Neural cell (in vitro differentiated cells): ENCODE measurements around the gene ACCSL. TPM values are rescaled to one million over a fixed set of nuclear protein-coding genes. Genes with fewer than 3 reads are reported as not detected.

Experiments
- H2AFZ ChIP-seq: fragments of 200-600, 300-800 bp; sonication (generic), shearing (Covaris generic); 2 replicates; pipeline ENCODE4 v1.6.0; 2014; ENCODE audit warnings: low read depth, mild to moderate bottlenecking, antibody characterized with exemption, low read length, moderate library complexity
- H3F3A ChIP-seq: fragments of 200-600 bp; shearing (Covaris generic); 2 replicates; pipeline ENCODE4 v1.6.1; 2016; ENCODE audit warnings: mild to moderate bottlenecking, moderate library complexity, mixed read lengths, antibody characterized with exemption, low read length; ENCODE audit not compliant: insufficient read depth, poor library complexity, severe bottlenecking
- H3K27ac ChIP-seq: fragments of 200-600, 300-800 bp; sonication (generic), shearing (Covaris generic); 2 replicates; pipeline ENCODE4 v1.5.1; 2014; ENCODE audit warnings: mild to moderate bottlenecking, low read length, moderate library complexity
- H3K27me3 ChIP-seq: fragments of 300-800, 200-600 bp; sonication (generic), shearing (Covaris generic); 2 replicates; pipeline ENCODE4 v1.6.0; 2014; ENCODE audit warnings: mild to moderate bottlenecking, low read depth, low read length, moderate library complexity; ENCODE audit not compliant: insufficient read depth
- H3K36me3 ChIP-seq: fragments of 300-800, 200-600 bp; sonication (generic), shearing (Covaris generic); 2 replicates; pipeline ENCODE4 v1.5.1; 2014; ENCODE audit warnings: mild to moderate bottlenecking, antibody characterized with exemption, low read length, moderate library complexity; ENCODE audit not compliant: insufficient read depth
- H3K4me2 ChIP-seq: fragments of 300-800, 200-600 bp; sonication (generic), shearing (Covaris generic); 2 replicates; pipeline ENCODE4 v1.6.0; 2014; ENCODE audit warnings: mild to moderate bottlenecking, low read length
- H3K4me3 ChIP-seq: fragments of 300-800, 200-600 bp; sonication (generic), shearing (Covaris generic); 2 replicates; pipeline ENCODE4 v1.5.1; 2014; ENCODE audit warnings: mild to moderate bottlenecking, low read length, moderate library complexity
- H3K79me2 ChIP-seq: fragments of 200-600 bp; shearing (Covaris generic); replicated peaks from 2 replicates; pipeline ENCODE4 v1.6.0; 2014; ENCODE audit warnings: mild to moderate bottlenecking, low read length, moderate library complexity; ENCODE audit not compliant: insufficient read depth
- H3K9ac ChIP-seq: fragments of 300-800, 200-600 bp; sonication (generic), shearing (Covaris generic); 2 replicates; pipeline ENCODE4 v1.6.1; 2016; ENCODE audit warnings: mild to moderate bottlenecking, low read length, mixed read lengths
- H3K9me2 ChIP-seq: fragments of 200-600 bp; shearing (Covaris generic); 2 replicates; pipeline ENCODE4 v1.6.1; 2016; ENCODE audit warnings: mild to moderate bottlenecking, low read length, mixed read lengths; ENCODE audit not compliant: insufficient read depth
- H3K9me3 ChIP-seq: fragments of 200-600, 300-800 bp; sonication (generic), shearing (Covaris generic); 2 replicates; pipeline ENCODE4 v1.6.1; 2016; ENCODE audit warnings: mild to moderate bottlenecking, mixed run types, low read length, moderate library complexity, mixed read lengths
- H4K20me1 ChIP-seq: fragments of 200-600 bp; shearing (Covaris generic); 2 replicates; pipeline ENCODE4 v1.6.1; 2016; ENCODE audit warnings: mild to moderate bottlenecking, mixed run types; ENCODE audit not compliant: insufficient read depth
- EP300 ChIP-seq: fragments of 450-650 bp; conservative IDR thresholded peaks from 2 replicates; pipeline ENCODE4 v1.6.1; 2014; ENCODE audit warnings: antibody characterized with exemption, mild to moderate bottlenecking, moderate library complexity; ENCODE audit not compliant: poor library complexity, severe bottlenecking
- EZH2 ChIP-seq: fragments of 200-600, 300-800 bp; shearing (Covaris generic), sonication (generic); IDR thresholded peaks from 2 replicates; pipeline ENCODE4 v1.6.1; 2014; ENCODE audit warnings: antibody characterized with exemption, low read length, borderline replicate concordance, mild to moderate bottlenecking; ENCODE audit not compliant: insufficient read depth, poor library complexity, severe bottlenecking
- MXI1 ChIP-seq: fragments of 450-650 bp; conservative IDR thresholded peaks from 2 replicates; pipeline ENCODE4 v1.6.1; 2014; ENCODE audit warnings: antibody characterized with exemption, mild to moderate bottlenecking; ENCODE audit not compliant: poor library complexity, severe bottlenecking
- POLR2AphosphoS5 ChIP-seq: IDR thresholded peaks from 2 replicates; pipeline ENCODE4 v1.6.1; 2012
- RAD21 ChIP-seq: fragments of 450-650 bp; conservative IDR thresholded peaks from 2 replicates; pipeline ENCODE4 v1.6.1; 2014; ENCODE audit warnings: antibody characterized with exemption, mild to moderate bottlenecking, moderate library complexity
- SMC3 ChIP-seq: fragments of 450-650 bp; conservative IDR thresholded peaks from 2 replicates; pipeline ENCODE4 v1.6.1; 2014; ENCODE audit warnings: antibody characterized with exemption, mild to moderate bottlenecking, moderate library complexity; ENCODE audit not compliant: poor library complexity
- TAF1 ChIP-seq: IDR thresholded peaks from 2 replicates; pipeline ENCODE4 v1.6.1; 2012; ENCODE audit warnings: low read depth
- polyA plus RNA-seq: library from polyadenylated mRNA; depleted of rRNA; stranded (reverse); fragments of >200 nt; gene quantifications from 2 replicates; pipeline ENCODE4 v1.2.3, GENCODE V29; 2014
- TF ChIP-seq, protein P1 (sequence below): IDR thresholded peaks from 2 replicates; pipeline ENCODE4 v1.6.1; 2012; ENCODE audit warnings: borderline replicate concordance
- TF ChIP-seq, protein P2 (sequence below): fragments of 450-650 bp; IDR thresholded peaks from 2 replicates; pipeline ENCODE4 v1.5.1; 2014; ENCODE audit warnings: antibody characterized with exemption, mild to moderate bottlenecking, moderate library complexity; ENCODE audit not compliant: poor library complexity, severe bottlenecking

The ACCSL gene
- polyA plus RNA-seq, 1 donor from 2014 or later: not detected

DNA sequence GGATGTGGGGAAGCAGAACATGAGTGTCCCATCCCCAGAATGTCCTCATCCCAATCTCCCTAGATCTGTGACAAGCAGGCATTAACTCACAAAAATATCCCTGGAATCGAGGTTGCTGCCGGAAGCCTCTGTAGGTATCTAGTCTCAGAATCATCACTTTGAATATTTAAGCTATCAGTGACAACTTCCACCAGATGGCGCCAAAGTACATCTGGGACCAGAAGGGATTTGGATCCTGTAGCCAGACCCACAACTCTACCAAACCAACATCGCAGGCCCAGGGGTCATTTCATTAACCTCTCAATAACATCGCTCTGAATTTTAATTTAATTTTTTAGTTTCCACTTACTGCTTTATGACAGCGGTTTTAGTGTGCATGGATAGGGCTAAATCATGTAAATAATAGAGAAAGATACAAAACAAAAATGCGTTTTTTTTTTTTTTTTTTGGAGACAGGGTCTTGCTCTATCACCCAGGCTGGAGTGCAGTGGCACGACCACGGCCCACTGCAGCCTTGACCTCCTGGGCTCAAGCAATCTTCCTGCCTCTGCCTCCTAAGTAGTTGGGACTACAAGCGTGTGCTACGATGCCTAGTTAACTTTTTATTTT is 46.6 kb downstream of the ACCSL start:
- Histone ChIP-seq H4K20me1 (no peaks in the 10 kb centered on the region), H3K27ac (no peak overlapping the region), H3F3A (no peaks in the 10 kb centered on the region), H3K9me3 (no peaks in the 10 kb centered on the region), H2AFZ (no peak overlapping the region), H3K4me2 (no peak overlapping the region), H3K27me3 (no peaks in the 10 kb centered on the region), H3K36me3 (no peaks in the 10 kb centered on the region), H3K9ac (no peak overlapping the region), H3K9me2 (no peaks in the 10 kb centered on the region), H3K79me2 (peaks cover 29% of the 10 kb centered on the region), H3K4me3 (no peak overlapping the region)
- no peak for TF ChIP-seq MXI1
- TF ChIP-seq, protein P1, sequence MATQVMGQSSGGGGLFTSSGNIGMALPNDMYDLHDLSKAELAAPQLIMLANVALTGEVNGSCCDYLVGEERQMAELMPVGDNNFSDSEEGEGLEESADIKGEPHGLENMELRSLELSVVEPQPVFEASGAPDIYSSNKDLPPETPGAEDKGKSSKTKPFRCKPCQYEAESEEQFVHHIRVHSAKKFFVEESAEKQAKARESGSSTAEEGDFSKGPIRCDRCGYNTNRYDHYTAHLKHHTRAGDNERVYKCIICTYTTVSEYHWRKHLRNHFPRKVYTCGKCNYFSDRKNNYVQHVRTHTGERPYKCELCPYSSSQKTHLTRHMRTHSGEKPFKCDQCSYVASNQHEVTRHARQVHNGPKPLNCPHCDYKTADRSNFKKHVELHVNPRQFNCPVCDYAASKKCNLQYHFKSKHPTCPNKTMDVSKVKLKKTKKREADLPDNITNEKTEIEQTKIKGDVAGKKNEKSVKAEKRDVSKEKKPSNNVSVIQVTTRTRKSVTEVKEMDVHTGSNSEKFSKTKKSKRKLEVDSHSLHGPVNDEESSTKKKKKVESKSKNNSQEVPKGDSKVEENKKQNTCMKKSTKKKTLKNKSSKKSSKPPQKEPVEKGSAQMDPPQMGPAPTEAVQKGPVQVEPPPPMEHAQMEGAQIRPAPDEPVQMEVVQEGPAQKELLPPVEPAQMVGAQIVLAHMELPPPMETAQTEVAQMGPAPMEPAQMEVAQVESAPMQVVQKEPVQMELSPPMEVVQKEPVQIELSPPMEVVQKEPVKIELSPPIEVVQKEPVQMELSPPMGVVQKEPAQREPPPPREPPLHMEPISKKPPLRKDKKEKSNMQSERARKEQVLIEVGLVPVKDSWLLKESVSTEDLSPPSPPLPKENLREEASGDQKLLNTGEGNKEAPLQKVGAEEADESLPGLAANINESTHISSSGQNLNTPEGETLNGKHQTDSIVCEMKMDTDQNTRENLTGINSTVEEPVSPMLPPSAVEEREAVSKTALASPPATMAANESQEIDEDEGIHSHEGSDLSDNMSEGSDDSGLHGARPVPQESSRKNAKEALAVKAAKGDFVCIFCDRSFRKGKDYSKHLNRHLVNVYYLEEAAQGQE: no peak
- no peak for TF ChIP-seq TAF1
- no peak for TF ChIP-seq EP300
- TF ChIP-seq SMC3: peak; percentile 82
- TF ChIP-seq, protein P2, sequence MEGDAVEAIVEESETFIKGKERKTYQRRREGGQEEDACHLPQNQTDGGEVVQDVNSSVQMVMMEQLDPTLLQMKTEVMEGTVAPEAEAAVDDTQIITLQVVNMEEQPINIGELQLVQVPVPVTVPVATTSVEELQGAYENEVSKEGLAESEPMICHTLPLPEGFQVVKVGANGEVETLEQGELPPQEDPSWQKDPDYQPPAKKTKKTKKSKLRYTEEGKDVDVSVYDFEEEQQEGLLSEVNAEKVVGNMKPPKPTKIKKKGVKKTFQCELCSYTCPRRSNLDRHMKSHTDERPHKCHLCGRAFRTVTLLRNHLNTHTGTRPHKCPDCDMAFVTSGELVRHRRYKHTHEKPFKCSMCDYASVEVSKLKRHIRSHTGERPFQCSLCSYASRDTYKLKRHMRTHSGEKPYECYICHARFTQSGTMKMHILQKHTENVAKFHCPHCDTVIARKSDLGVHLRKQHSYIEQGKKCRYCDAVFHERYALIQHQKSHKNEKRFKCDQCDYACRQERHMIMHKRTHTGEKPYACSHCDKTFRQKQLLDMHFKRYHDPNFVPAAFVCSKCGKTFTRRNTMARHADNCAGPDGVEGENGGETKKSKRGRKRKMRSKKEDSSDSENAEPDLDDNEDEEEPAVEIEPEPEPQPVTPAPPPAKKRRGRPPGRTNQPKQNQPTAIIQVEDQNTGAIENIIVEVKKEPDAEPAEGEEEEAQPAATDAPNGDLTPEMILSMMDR: peak; percentile 85
- TF ChIP-seq POLR2AphosphoS5: no peak
- no peak for TF ChIP-seq EZH2
- TF ChIP-seq RAD21: peak; percentile 76

DNA sequence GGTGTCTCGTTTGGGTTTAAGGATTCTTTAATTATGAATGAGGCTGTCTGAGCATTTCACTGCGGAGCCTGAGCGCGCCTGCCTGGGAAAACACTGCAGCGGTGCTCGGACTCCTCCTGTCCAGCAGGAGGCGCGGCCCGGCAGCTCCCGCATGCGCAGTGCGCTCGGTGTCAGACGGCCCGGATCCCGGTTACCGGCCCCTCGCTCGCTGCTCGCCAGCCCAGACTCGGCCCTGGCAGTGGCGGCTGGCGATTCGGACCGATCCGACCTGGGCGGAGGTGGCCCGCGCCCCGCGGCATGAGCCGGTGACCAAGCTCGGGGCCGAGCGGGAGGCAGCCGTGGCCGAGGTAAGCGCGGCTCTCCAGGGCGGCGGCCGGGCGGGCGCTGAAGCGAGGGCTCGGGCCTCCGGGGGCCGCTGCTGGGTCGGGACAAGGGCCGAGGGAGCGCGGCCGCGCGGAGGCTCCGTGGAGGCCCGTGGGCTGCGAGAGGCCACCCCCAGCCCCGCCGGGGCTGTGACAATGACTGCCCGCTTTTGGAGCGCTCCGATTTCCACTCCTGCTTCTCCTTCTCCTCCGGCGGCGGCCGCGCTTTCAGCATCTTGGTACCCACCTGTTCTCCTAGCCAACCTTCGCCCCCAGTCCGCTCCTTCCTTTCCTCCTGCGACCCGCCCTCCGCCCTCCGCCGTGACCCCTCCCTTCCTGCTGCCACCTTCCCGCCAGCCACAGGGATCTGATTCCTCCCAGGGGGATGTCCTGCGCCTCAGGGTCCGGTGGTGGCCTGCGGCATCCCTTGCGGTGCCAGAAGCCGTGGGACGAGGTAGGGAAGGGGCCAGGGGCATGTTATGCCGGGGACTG is 48.0 kb downstream of the ACCSL start, which contains the start of gene EXT2:
Gene EXT2 (plus strand): TSS at position 173 of the 854 bp plus-strand sequence. CDS start 12,035 bp downstream, outside the sequence.
- Histone ChIP-seq H3K27ac (peak within 1 kb of the TSS; percentile 66), H3K9me3 (no peaks in the 10 kb centered on the region), H3K9ac (peak within 1 kb of the TSS; percentile 88)

More for the DNA sequence above, 48.0 kb downstream of the ACCSL start, which contains the start of gene EXT2:
- no peaks in the 10 kb centered on the region for H3K9me2 ChIP-seq
- H3K4me2 ChIP-seq: peak within 1 kb of the TSS; percentile 96
- TF ChIP-seq POLR2AphosphoS5 (peak; percentile 92), EZH2 (no peak), SMC3 (peak; percentile 74), MXI1 (peak; percentile 62), RAD21 (peak; percentile 56), EP300 (no peak)
- TF ChIP-seq, protein P1: peak; percentile 68
- TF ChIP-seq, protein P2: peak; percentile 94
- H3K79me2 ChIP-seq: peaks cover 29% of the 10 kb centered on the region
- no peaks in the 10 kb centered on the region for H3K36me3 ChIP-seq
- H3K27me3 ChIP-seq: no peaks in the 10 kb centered on the region
- H3F3A ChIP-seq: no peaks in the 10 kb centered on the region
- H3K4me3 ChIP-seq: peak within 1 kb of the TSS; percentile 92
- H4K20me1 ChIP-seq: no peaks in the 10 kb centered on the region
- H2AFZ ChIP-seq: peak within 1 kb of the TSS; percentile 58
